HTR-8/SVneo (cell line): ENCODE measurements around the gene HOXC13.

Source experiments
- DNase-seq: peaks from one replicate; pipeline ENCODE4 v3.0.0; 2011; ENCODE audit warnings: low spot score, mixed read lengths; ENCODE audit not compliant: insufficient read length
- FAIRE-seq: peaks from 2 replicates; lab custom pipeline; 2011; peaks lifted over from hg19 to GRCh38; lab: Jason Lieb, UNC

Gene HOXC13, protein sequence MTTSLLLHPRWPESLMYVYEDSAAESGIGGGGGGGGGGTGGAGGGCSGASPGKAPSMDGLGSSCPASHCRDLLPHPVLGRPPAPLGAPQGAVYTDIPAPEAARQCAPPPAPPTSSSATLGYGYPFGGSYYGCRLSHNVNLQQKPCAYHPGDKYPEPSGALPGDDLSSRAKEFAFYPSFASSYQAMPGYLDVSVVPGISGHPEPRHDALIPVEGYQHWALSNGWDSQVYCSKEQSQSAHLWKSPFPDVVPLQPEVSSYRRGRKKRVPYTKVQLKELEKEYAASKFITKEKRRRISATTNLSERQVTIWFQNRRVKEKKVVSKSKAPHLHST

GRCh38 chr12:53938326-53939140 is at the start of gene HOXC13:
Gene HOXC13, plus strand, starts transcription at chr12:53938831. Its CDS starts 76 bp downstream, at chr12:53938907.
- FAIRE-seq (peak; percentile 38), DNase-seq (peak; percentile 87)

- DNase-seq (no peak), FAIRE-seq (no peak)
Measured at GRCh38 chr12:53890081-53890480, 48.5 kb upstream of the HOXC13 start.

GRCh38 chr12:53892762-53893395 is 45.8 kb upstream of the HOXC13 start:
- DNase-seq (no peak), FAIRE-seq (no peak)

- FAIRE-seq, result no peak
Measured at GRCh38 chr12:53899230-53899629, 39.4 kb upstream of the HOXC13 start.

GRCh38 chr12:53907103-53907502 is 31.5 kb upstream of the HOXC13 start:
- no peak for FAIRE-seq

More at GRCh38 chr12:53899230-53899629, 39.4 kb upstream of the HOXC13 start:
- DNase-seq, result no peak

GRCh38 chr12:53916788-53917655 is 21.6 kb upstream of the HOXC13 start:
- DNase-seq (no peak), FAIRE-seq (no peak)

More at GRCh38 chr12:53907103-53907502, 31.5 kb upstream of the HOXC13 start:
- DNase-seq, result no peak

- no peak for DNase-seq
- FAIRE-seq, result no peak
Measured at GRCh38 chr12:53924521-53925405, 13.9 kb upstream of the HOXC13 start.

DNA sequence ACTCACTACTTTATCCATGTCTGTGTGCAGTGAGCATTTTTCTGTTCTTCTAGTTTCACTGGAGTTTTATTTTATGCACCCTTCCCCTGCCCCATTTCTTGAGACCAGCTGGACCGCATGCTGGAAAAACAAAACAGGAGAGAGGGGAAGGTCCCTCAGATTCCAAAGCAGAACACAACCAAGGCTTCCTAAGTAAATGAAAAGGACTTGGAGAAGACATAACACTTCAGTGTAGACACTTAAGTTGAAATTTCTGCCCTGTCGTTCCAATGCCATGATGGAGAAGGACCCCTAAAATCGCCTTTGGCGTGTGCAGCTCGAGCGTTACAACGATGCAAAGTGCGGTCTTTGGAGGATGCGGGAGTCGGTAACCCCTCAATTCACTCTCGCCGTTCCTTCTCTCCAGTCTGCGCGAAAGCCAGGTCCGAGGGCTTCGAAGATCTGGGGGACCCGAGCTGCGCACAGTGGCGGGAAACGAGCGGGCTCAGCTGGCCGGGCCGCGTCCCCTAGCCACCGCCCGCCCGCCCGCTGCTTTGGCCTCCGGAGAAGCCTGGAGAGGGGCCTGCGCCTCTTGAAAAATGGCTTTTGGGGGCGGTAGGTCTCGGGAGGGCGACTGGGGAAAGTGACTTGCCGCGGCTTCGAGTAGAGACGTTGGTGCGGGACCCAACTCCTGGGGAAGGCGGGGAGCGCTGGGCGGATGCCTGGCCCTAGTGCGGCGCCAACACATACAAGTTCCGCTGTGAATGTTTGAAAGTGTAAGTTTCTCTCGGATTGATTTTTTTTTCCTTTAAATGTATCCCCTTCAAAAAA is 11.2 kb upstream of the HOXC13 start:
- DNase-seq (no peak), FAIRE-seq (no peak)

DNA sequence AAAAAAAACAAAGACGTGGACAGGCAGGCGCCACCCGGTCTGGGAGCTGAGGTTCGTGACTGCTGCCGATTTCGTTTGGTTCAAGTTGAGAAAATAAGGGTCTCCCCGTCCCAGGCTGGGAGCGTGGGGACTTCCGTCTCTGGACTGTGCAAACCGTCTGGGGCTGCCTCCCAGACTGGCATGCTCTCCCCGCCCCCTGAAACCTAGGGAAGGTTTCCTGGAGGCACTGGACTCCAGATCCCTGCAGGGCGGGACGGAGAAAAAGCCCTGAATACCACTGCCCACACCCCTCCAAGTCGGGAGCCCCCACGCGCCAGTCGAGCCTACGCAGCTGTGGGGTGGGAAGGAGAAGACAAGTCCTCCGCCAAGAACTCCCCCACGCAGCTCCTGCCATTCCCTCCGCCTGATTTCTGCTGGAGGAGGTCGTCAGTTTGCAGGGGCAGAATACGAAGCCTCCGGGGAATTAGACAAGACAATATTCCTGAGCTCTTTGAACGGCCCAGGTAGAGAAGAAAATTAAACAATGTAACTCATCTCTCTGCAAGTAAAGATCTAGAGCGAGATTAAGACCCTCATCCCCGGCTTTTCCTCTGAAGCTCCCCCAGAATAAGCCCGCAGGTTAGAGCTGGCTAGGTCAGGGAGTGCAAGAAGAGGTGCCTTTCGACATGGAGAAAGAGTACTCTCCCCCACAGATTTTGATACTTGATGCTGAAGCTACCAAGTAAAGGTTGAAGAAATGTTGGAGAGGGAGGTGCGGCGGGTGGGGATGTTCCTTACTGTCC is 10.4 kb upstream of the HOXC13 start:
- FAIRE-seq (no peak), DNase-seq (no peak)

GRCh38 chr12:53929527-53929926 is 9.1 kb upstream of the HOXC13 start:
- DNase-seq (no peak), FAIRE-seq (no peak)

- no peak for FAIRE-seq
Measured at GRCh38 chr12:53930591-53931255, 7.9 kb upstream of the HOXC13 start.

DNA sequence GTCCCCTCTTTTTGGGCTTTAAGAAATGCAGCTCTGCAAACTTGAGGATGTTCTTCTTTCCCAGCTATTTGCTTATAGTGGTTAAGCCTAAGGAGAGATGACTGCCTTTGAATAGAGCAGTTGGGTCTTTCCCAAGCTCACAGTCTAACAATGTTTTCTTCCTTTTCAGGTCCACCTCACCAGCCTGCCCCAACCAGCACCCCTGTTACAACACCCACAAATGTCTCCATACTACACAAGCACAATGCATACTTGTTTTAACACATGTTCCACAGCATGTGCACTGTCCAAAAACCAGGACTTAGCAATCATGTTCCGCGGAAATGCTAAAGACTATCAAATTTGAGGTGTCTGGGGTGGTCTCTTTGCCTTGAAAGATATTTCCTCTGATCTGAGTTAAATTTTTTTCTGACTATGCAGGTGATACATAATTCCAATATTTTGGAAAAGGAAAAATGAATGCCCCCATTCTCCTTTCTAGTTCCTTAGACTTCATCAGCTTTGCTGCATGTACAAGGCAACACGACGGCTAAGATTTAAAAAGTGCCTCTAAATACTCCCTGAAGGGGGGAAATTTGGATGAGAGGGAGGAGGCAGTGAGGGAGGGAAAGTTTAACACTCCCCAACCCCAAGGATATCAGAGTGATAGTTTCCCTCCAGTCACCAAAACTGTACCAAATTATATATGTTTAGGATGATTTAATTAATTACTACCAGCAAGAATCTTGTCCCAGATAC is 6.6 kb upstream of the HOXC13 start:
- no peak for FAIRE-seq
- no peak for DNase-seq

More at GRCh38 chr12:53930591-53931255, 7.9 kb upstream of the HOXC13 start:
- no peak for DNase-seq

- DNase-seq, result no peak
- FAIRE-seq, result no peak
Measured at GRCh38 chr12:53932915-53933314, 5.7 kb upstream of the HOXC13 start.

- FAIRE-seq (no peak), DNase-seq (no peak)
Measured at GRCh38 chr12:53935383-53936341, 3.0 kb upstream of the HOXC13 start.

DNA sequence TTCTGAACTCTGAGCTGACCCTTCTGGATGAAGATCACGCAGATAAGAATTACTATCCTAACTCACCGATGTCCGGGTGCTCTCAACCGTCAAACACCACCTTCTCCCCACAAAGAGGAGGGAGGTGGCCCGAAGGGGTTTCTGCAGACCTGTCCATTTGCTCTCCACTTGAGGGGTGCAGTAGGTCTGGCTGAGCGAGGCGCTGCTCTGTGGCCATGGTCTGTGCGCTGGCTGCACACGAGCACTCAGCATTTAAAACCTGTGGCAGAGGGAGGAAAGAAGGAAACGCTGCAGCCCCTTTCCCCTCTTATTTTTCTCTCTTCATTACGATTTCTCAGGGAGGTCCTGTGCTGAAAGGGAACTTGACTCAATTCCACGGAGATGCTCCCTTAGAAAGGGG is 1.5 kb upstream of the HOXC13 start:
- no peak for FAIRE-seq

More for the DNA sequence above, 1.5 kb upstream of the HOXC13 start:
- DNase-seq, result no peak
